IPS-20b (cell line): ENCODE results near the gene C3orf20.
A peak's percentile ranks its signal among the peaks of the same experiment; 100 is the strongest.
"Not testable (repeated sequence)": the region's sequence is repeated elsewhere in the genome, so short reads cannot be mapped to it uniquely, and the experiment has no call there.

Experiments
- H3K27ac ChIP-seq: one replicate; pipeline ENCODE4 v1.5.1; 2013; ENCODE audit warnings: low read length
- H3K27me3 ChIP-seq: 2 replicates; pipeline ENCODE4 v1.6.1; 2013; ENCODE audit warnings: mild to moderate bottlenecking, low read length, inconsistent platforms; ENCODE audit not compliant: insufficient read depth
- H3K36me3 ChIP-seq: 2 replicates; pipeline ENCODE4 v1.6.1; 2013; ENCODE audit warnings: low read depth, mild to moderate bottlenecking, inconsistent platforms, low read length, moderate library complexity; ENCODE audit not compliant: insufficient read depth
- H3K4me1 ChIP-seq: 2 replicates; pipeline ENCODE4 v1.6.1; 2013; ENCODE audit warnings: mild to moderate bottlenecking, control low read depth, inconsistent platforms, low read length, moderate library complexity; ENCODE audit not compliant: insufficient read depth
- H3K4me3 ChIP-seq: 2 replicates; pipeline ENCODE4 v1.5.1; 2013; ENCODE audit warnings: mild to moderate bottlenecking, low read length, inconsistent platforms
- H3K9ac ChIP-seq: 2 replicates; pipeline ENCODE4 v1.6.1; 2013; ENCODE audit warnings: low read depth, mild to moderate bottlenecking, inconsistent platforms, low read length, moderate library complexity
- H3K9me3 ChIP-seq: 2 replicates; pipeline ENCODE4 v1.6.1; 2013; ENCODE audit warnings: mild to moderate bottlenecking, low read depth, low read length, inconsistent platforms; ENCODE audit not compliant: insufficient read depth

Gene C3orf20

DNA sequence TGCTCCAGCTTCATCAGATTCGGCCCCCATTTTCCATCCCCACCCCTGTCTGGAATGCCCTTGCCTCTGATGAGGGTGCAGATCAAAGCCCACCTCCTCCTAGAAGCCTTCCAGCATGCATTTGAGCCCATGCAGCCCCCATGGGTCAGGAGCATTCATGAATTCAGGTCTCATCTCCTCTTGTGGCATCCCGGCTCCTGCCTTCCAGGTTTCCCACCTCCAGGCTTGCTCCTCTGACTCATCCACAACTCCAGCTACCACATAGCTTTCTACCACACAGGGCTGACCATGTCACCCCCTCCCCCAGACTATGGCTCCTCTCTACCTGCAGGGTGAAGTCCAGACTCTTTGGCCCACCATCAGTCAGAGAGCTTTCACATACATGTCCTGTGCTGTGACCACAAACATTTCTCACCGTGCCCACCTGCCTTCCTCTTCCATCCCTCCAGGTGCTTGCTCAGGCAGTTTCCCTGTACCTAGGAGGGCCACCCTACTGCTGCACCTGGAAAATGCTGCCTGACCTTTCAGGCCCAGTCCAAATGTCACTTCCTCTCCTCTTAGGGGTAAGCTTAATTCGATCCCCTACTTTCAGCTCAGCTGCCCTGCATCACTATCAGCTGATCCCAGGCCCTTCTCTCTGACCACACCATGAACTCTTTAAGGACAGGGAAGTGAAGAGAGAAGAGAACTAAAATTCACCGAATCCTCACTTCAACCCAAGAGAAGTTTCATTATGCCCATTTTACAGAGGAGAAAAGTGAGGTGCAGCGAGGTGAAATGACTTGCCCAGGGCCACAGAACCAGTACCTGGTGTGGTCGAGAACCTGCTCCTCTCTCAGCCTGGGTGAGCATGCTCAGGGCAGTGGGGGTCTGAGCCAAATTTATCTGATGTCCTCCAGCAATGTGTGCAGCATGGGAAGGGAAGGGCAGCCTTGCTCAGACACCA lies 130.2 kb downstream of the C3orf20 start:
- H3K36me3 ChIP-seq = no peaks in the 10 kb centered on the region
- H3K27me3 ChIP-seq = peaks cover 36% of the 10 kb centered on the region
- H3K27ac ChIP-seq = no peak overlapping the region
- H3K9me3 ChIP-seq = no peaks in the 10 kb centered on the region
- H3K4me3 ChIP-seq = no peak overlapping the region
- no peaks in the 10 kb centered on the region for H3K4me1 ChIP-seq
- no peak overlapping the region for H3K9ac ChIP-seq

- no peaks in the 10 kb centered on the region for H3K9me3 ChIP-seq
- H3K36me3 ChIP-seq = no peaks in the 10 kb centered on the region
- no peaks in the 10 kb centered on the region for H3K4me1 ChIP-seq
- no peak overlapping the region for H3K4me3 ChIP-seq
- H3K9ac ChIP-seq = no peak overlapping the region
- H3K27me3 ChIP-seq = peaks cover 43% of the 10 kb centered on the region
- H3K27ac ChIP-seq = no peak overlapping the region
Measured at GRCh38 chr3:14805961-14806537, 131.1 kb downstream of the C3orf20 start.

- Histone ChIP-seq H3K27me3 (peaks cover 50% of the 10 kb centered on the region), H3K4me1 (no peaks in the 10 kb centered on the region), H3K4me3 (no peak overlapping the region), H3K36me3 (no peaks in the 10 kb centered on the region), H3K27ac (no peak overlapping the region), H3K9me3 (no peaks in the 10 kb centered on the region), H3K9ac (no peak overlapping the region)
Measured at GRCh38 chr3:14806641-14807263, 131.8 kb downstream of the C3orf20 start.

DNA sequence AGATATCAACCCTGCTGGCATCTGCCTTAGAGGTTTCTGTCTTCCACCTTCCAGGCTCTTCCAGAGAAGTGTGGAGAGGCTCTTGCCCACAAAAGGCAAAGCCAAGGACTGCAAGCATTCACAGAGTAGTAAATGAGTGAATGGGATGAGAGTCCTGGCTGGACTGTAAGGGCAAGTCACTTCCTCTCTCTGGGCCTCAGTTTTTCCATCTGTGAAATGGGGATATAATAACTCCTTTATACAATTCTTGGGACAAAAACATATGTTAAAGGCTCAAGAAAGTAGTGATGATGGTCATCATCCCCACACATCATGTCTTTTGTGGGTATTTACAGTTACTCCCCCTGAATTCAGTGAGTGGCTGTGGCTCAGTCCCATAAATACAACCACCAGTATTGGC lies 133.1 kb downstream of the C3orf20 start:
- H3K27me3 ChIP-seq = peaks cover 63% of the 10 kb centered on the region
- no peaks in the 10 kb centered on the region for H3K9me3 ChIP-seq
- no peak overlapping the region for H3K9ac ChIP-seq
- no peak overlapping the region for H3K27ac ChIP-seq
- no peak overlapping the region for H3K4me3 ChIP-seq
- no peaks in the 10 kb centered on the region for H3K4me1 ChIP-seq
- no peaks in the 10 kb centered on the region for H3K36me3 ChIP-seq

GRCh38 chr3:14808502-14809266 lies 133.7 kb downstream of the C3orf20 start:
- peaks cover 67% of the 10 kb centered on the region for H3K27me3 ChIP-seq
- H3K27ac ChIP-seq = no peak overlapping the region
- H3K9ac ChIP-seq = no peak overlapping the region
- H3K9me3 ChIP-seq = no peaks in the 10 kb centered on the region
- no peaks in the 10 kb centered on the region for H3K4me1 ChIP-seq
- no peaks in the 10 kb centered on the region for H3K36me3 ChIP-seq
- no peak overlapping the region for H3K4me3 ChIP-seq

DNA sequence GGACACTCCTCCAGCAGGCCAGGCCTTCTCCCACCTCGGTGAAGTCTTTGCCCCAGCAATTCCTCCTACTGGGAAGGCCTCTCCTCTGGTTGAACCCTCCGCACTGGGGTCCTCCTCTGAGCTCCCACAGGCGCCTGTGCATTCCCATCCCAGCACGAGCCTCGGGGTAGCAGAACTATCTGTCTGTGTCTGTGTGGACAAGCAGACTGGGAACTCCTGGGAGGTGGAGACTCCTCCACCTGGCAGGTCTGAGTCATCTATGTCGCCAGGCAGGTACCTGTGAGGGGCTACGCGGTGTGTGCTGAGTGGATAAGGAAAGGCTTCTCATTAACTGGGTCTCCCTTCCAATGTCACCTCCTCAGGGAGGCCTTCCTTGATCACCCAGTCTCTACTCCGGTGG lies 134.7 kb downstream of the C3orf20 start:
- Histone ChIP-seq H3K4me3 (peak overlapping the region; percentile 68; the same call in 1 of the 2 replicates), H3K27me3 (peaks cover 67% of the 10 kb centered on the region)
- H3K27ac ChIP-seq, H3K9ac ChIP-seq, H3K4me1 ChIP-seq, H3K36me3 ChIP-seq, H3K9me3 ChIP-seq: not testable (repeated sequence)

- Histone ChIP-seq H3K4me1 (peaks cover 8% of the 10 kb centered on the region; the same call in 1 of the 2 replicates), H3K36me3 (no peaks in the 10 kb centered on the region), H3K9me3 (no peaks in the 10 kb centered on the region), H3K27ac (no peak overlapping the region), H3K9ac (no peak overlapping the region), H3K27me3 (peaks cover 67% of the 10 kb centered on the region), H3K4me3 (peak overlapping the region; percentile 73; the same call in 1 of the 2 replicates)
Measured at GRCh38 chr3:14810070-14810791, 135.3 kb downstream of the C3orf20 start.

DNA sequence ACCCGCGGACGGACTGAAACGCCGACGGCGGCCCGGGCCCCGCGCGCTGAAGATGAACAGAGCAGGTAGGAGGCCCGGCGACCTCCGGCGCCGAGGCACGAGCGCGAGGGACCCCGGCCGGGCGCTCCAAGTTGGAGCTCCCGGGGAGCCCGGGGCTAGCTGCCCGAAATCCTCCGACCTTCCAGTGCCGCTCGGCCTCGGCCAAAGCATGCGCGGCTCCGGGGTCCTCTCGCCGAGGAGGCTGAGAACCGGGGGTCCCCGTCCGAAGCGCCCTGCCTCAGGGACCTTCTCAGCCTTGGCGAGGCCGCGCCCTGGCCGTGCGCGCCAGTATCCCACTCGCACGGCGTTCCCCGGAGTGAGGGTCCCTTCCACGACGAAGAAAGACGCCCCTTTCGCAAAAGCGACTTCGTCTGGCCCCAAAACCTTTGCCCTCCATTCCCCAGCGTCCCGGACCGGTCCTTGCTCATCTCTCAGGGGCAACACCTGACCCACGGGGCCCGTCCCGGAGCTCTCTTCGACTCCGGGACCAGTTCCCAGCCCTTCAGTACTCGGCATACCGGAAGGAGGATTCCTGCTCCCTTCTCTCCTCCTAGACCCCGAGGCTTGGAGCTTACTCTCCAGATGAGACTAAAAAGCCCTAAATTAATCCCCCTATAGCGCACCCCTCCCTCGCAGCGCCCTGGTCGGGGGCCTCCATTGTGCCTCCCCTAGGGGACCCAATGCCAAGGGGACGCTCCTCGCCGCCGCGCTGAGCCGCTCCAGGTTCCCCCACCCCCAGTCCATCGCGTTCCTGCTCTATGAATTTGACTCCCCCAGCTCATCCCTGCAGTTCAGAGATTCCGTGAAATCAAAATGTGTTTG lies 136.1 kb downstream of the C3orf20 start:
- Histone ChIP-seq H3K4me1 (peaks cover 8% of the 10 kb centered on the region; the same call in 1 of the 2 replicates), H3K27me3 (peaks cover 67% of the 10 kb centered on the region), H3K9ac (peak overlapping the region; percentile 50; the same call in 1 of the 2 replicates), H3K9me3 (no peaks in the 10 kb centered on the region), H3K4me3 (peak overlapping the region; percentile 73), H3K36me3 (no peaks in the 10 kb centered on the region), H3K27ac (no peak overlapping the region)

DNA sequence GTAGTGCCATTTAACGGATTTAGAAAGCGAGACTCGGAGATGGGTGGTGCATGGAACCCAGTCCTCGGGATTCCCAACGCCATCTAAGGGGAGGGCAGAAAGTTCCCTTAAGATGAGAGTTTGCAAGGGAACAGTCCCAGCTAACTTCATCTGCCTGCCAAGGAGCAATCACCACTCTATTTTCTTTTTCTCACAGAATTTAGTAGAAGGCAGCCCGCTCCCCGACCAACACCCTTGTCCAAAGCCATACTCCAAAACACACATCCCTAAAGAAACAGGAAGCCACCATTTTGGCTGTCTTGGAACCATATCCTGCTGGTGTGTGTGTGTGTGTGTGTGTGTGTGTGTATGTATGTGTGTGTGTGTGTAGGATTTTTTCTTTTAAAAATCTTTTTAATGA lies 136.7 kb downstream of the C3orf20 start:
- H3K4me3 ChIP-seq = peak overlapping the region; percentile 73
- H3K4me1 ChIP-seq = peaks cover 8% of the 10 kb centered on the region; the same call in 1 of the 2 replicates
- H3K9ac ChIP-seq = peak overlapping the region; percentile 50; the same call in 1 of the 2 replicates
- peaks cover 65% of the 10 kb centered on the region for H3K27me3 ChIP-seq
- H3K9me3 ChIP-seq = no peaks in the 10 kb centered on the region
- no peaks in the 10 kb centered on the region for H3K36me3 ChIP-seq
- H3K27ac ChIP-seq = no peak overlapping the region

DNA sequence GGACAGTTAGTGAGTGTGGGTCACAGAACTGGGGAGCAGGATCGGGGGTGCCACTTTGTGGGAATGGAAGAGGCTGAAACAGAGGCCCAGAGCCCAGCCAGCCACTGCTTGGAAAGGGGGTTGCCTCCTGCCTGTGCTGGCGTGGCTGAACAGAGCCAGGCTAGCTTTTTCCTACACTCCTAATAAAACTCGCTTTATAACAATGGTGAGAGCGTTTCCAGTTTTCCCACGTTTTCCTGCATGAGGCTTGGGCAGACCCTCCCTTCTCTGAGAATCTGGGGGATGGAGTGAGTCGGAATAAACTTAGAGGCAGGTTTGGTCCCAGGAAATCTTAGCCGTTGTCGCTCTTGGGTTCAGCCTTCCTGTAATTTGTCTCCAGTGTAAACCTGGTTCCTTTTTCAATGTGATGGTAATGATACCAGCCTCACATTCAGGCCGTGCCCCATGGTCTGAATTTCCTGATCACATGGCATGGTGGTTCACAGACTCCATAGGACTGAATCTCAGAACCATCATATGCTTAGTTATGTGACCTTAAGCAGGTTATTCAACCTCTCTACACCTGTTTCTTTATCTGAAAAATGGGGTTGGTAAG lies 137.4 kb downstream of the C3orf20 start:
- H3K36me3 ChIP-seq = no peaks in the 10 kb centered on the region
- H3K4me3 ChIP-seq = no peak overlapping the region
- H3K27ac ChIP-seq = no peak overlapping the region
- H3K9ac ChIP-seq = no peak overlapping the region
- peaks cover 8% of the 10 kb centered on the region; the same call in 1 of the 2 replicates for H3K4me1 ChIP-seq
- H3K27me3 ChIP-seq = peaks cover 59% of the 10 kb centered on the region
- no peaks in the 10 kb centered on the region for H3K9me3 ChIP-seq
